Keratinocyte (primary cell): ENCODE measurements around the gene ZNF726. TPM values are rescaled to one million over a fixed set of nuclear protein-coding genes. Genes with fewer than 3 reads are reported as not detected.

ENCODE experiments used
- DNase-seq: peaks from one replicate; pipeline ENCODE4 v3.0.0-alpha.2; 2011; ENCODE audit warnings: low read depth, missing footprints, low spot score
- FAIRE-seq: peaks from 2 replicates; lab custom pipeline; 2011; peaks lifted over from hg19 to GRCh38; lab: Jason Lieb, UNC
- H2AFZ ChIP-seq: 2 replicates; pipeline ENCODE4 v1.6.0; 2012; ENCODE audit warnings: low read length, control low read depth, inconsistent platforms; ENCODE audit not compliant: control insufficient read depth
- H3K27ac ChIP-seq: 2 replicates; pipeline ENCODE4 v1.5.1; 2011; ENCODE audit warnings: low read length; ENCODE audit not compliant: control insufficient read depth, insufficient read depth
- H3K27me3 ChIP-seq: 3 replicates; pipeline ENCODE4 v1.6.0; 2011; ENCODE audit warnings: low read length; ENCODE audit not compliant: control insufficient read depth, insufficient read depth; ENCODE audit errors: extremely low read depth
- H3K36me3 ChIP-seq, 2 experiments: 2 replicates in 1 of 2; 3 replicates in 1 of 2; pipeline ENCODE4 v1.5.1; 2011; ENCODE audit warnings: low read length in 2 of 2, mild to moderate bottlenecking in 1 of 2; ENCODE audit not compliant: control insufficient read depth in 2 of 2, insufficient read depth in 2 of 2; ENCODE audit errors: extremely low read depth in 1 of 2
- H3K4me1 ChIP-seq: 3 replicates; pipeline ENCODE4 v1.5.1; 2011; ENCODE audit warnings: low read length; ENCODE audit not compliant: control insufficient read depth, insufficient read depth; ENCODE audit errors: extremely low read depth
- H3K4me2 ChIP-seq: 3 replicates; pipeline ENCODE4 v1.6.0; 2011; ENCODE audit warnings: low read depth, low read length; ENCODE audit not compliant: control insufficient read depth, insufficient read depth; ENCODE audit errors: extremely low read depth
- H3K4me3 ChIP-seq, 3 experiments: fragments of 200-600 bp in 1 of 3; sonication (generic) in 1 of 3; 2 replicates in 2 of 3; 3 replicates in 1 of 3; pipeline ENCODE4 v1.5.1; 2011 to 2016; ENCODE audit warnings: low read length in 3 of 3, mild to moderate bottlenecking in 3 of 3, control low read depth in 2 of 3, inconsistent platforms in 1 of 3, low read depth in 1 of 3, mixed read lengths in 1 of 3, mixed run types in 1 of 3, moderate library complexity in 1 of 3; ENCODE audit not compliant: control insufficient read depth in 2 of 3, insufficient read depth in 2 of 3; ENCODE audit errors: extremely low read depth in 1 of 3
- H3K79me2 ChIP-seq: 2 replicates; pipeline ENCODE4 v1.6.0; 2012; ENCODE audit warnings: low read length; ENCODE audit not compliant: control insufficient read depth, insufficient read depth
- H3K9ac ChIP-seq: 3 replicates; pipeline ENCODE4 v1.6.0; 2011; ENCODE audit warnings: low read length; ENCODE audit not compliant: control insufficient read depth, insufficient read depth; ENCODE audit errors: extremely low read depth
- H3K9me1 ChIP-seq: 3 replicates; pipeline ENCODE4 v1.6.0; 2011; ENCODE audit warnings: low read length; ENCODE audit not compliant: control insufficient read depth, insufficient read depth; ENCODE audit errors: extremely low read depth
- H3K9me3 ChIP-seq: 2 replicates; pipeline ENCODE4 v1.5.1; 2012; ENCODE audit warnings: low read depth, low read length; ENCODE audit not compliant: control insufficient read depth
- H4K20me1 ChIP-seq: 3 replicates; pipeline ENCODE4 v1.6.0; 2011; ENCODE audit warnings: low read length; ENCODE audit not compliant: control insufficient read depth, insufficient read depth; ENCODE audit errors: extremely low read depth
- CTCF ChIP-seq, 3 experiments: IDR thresholded peaks in 1 of 3; conservative IDR thresholded peaks in 1 of 3; optimal IDR thresholded peaks in 1 of 3; 2 replicates in 2 of 3; 3 replicates in 1 of 3; pipeline versions ENCODE3 to v1.5.1; 2011; ENCODE audit warnings: low read length in 3 of 3, mild to moderate bottlenecking in 3 of 3, moderate library complexity in 2 of 3, control low read depth in 1 of 3, inconsistent platforms in 1 of 3; ENCODE audit not compliant: insufficient read depth in 2 of 3; ENCODE audit errors: extremely low read depth in 1 of 3
- EZH2 ChIP-seq: IDR thresholded peaks from one replicate; pipeline ENCODE4 v1.6.1; 2012; ENCODE audit warnings: inconsistent platforms, mild to moderate bottlenecking, low read length, moderate library complexity
- dilution Hi-C: fragments of 300-500 bp; cut with MboI; formaldehyde crosslinking; loops from one replicate; pipeline ENCODE4 v1.7.0; 2020; ENCODE audit warnings: low sequenced_read_pairs; ENCODE audit not compliant: extremely low pct_ligation_motif_present
- polyA plus RNA-seq, 5 experiments: library from polyadenylated mRNA; depleted of rRNA in 3 of 5; stranded (reverse) in 3 of 5; stranded (forward) in 1 of 5; unstranded in 1 of 5; fragments of >200 nt; gene quantifications; 1 replicate in 1 of 5; 2 replicates in 3 of 5; 3 replicates in 1 of 5; pipeline versions ENCODE4 v1.2.1 to v1.2.3, GENCODE V29; 2011 to 2012; ENCODE audit warnings: missing spikeins in 2 of 5, low read depth in 1 of 5, low replicate concordance in 1 of 5

ZNF726 gene
- polyA plus RNA-seq, 1 donor (not counting 4 experiments of a cell fraction or from before 2014, with no cell fraction given), result 1.6 TPM

- H3K27me3 ChIP-seq, result no peaks in the 10 kb centered on the region
- DNase-seq, result no peak
- FAIRE-seq, result no peak
- H3K4me1 ChIP-seq, result peaks cover 4% of the 10 kb centered on the region
- H3K4me2 ChIP-seq, result no peak overlapping the region
- no peaks in the 10 kb centered on the region for H3K9me1 ChIP-seq
- no peaks in the 10 kb centered on the region for H3K36me3 ChIP-seq
- H3K79me2 ChIP-seq, result no peaks in the 10 kb centered on the region
- no peak overlapping the region for H3K4me3 ChIP-seq
- no peaks in the 10 kb centered on the region for H4K20me1 ChIP-seq
- TF ChIP-seq EZH2 (no peak), CTCF (optimal IDR thresholded peaks at IDR 0.05 in 1 of 3, IDR thresholded peaks at IDR 0.05 in 1 of 3, conservative IDR thresholded peaks at IDR 0.05 in 1 of 3; ENCODE audit: extremely low read depth in 1 of 3, insufficient read depth in 2 of 3, low read length in 3 of 3) (no peak)
- no peaks in the 10 kb centered on the region for H3K9me3 ChIP-seq
- dilution Hi-C loops, result no loop called here
- no peak overlapping the region for H2AFZ ChIP-seq
- no peak overlapping the region for H3K27ac ChIP-seq
- H3K9ac ChIP-seq, result no peak overlapping the region
These were observed 2.3 kb downstream of the ZNF726 start for GRCh38 chr19:23916991-23917390.

DNA sequence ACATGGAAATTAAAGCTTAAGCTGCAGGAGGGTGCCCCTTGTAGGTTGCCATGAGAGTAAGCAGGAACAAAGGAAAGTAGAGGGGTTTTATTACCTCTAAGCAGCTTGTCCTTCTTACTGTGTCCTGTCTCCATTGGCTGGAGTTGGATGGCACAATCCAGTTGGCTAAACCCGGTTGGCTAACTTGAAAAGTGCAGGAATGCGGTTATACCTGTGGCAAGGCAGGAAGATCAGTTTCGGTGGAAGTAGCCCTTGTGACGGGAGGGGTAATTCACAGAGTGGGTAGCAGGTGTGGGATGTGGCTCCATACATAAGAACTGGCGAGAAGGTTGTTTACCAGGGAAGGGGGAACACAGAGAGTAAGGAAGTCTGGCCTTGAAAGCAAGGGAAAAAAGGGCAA is 3.2 kb downstream of the ZNF726 start:
- no peak overlapping the region for H3K9ac ChIP-seq
- no peaks in the 10 kb centered on the region for H3K9me1 ChIP-seq
- H2AFZ ChIP-seq, result no peak overlapping the region
- no peaks in the 10 kb centered on the region for H3K36me3 ChIP-seq
- dilution Hi-C loops, result no loop called here
- DNase-seq (no peak), FAIRE-seq (no peak)
- H3K4me2 ChIP-seq, result no peak overlapping the region
- H3K27ac ChIP-seq, result no peak overlapping the region
- no peaks in the 10 kb centered on the region for H3K79me2 ChIP-seq
- H3K27me3 ChIP-seq, result no peaks in the 10 kb centered on the region
- H4K20me1 ChIP-seq, result no peaks in the 10 kb centered on the region
- TF ChIP-seq EZH2, result no peak
- TF ChIP-seq CTCF (optimal IDR thresholded peaks at IDR 0.05 in 1 of 3, IDR thresholded peaks at IDR 0.05 in 1 of 3, conservative IDR thresholded peaks at IDR 0.05 in 1 of 3; ENCODE audit: extremely low read depth in 1 of 3, insufficient read depth in 2 of 3, low read length in 3 of 3), result no peak
- H3K9me3 ChIP-seq, result no peaks in the 10 kb centered on the region
- no peak overlapping the region for H3K4me3 ChIP-seq
- peaks cover 4% of the 10 kb centered on the region for H3K4me1 ChIP-seq
